ENCODE data around the gene SRCIN1.

The SRCIN1 gene

GRCh38 chr17:38619937-38620550 lies 14.3 kb upstream of the SRCIN1 start:
- H3K79me2 ChIP-seq (ENCODE audit: control insufficient read depth, low read length) = no peaks in the 10 kb centered on the region
- no peak for TF ChIP-seq EZH2phosphoT487 (IDR thresholded peaks at IDR 0.05; ENCODE audit: borderline replicate concordance, low read length)
- TF ChIP-seq, protein P1, sequence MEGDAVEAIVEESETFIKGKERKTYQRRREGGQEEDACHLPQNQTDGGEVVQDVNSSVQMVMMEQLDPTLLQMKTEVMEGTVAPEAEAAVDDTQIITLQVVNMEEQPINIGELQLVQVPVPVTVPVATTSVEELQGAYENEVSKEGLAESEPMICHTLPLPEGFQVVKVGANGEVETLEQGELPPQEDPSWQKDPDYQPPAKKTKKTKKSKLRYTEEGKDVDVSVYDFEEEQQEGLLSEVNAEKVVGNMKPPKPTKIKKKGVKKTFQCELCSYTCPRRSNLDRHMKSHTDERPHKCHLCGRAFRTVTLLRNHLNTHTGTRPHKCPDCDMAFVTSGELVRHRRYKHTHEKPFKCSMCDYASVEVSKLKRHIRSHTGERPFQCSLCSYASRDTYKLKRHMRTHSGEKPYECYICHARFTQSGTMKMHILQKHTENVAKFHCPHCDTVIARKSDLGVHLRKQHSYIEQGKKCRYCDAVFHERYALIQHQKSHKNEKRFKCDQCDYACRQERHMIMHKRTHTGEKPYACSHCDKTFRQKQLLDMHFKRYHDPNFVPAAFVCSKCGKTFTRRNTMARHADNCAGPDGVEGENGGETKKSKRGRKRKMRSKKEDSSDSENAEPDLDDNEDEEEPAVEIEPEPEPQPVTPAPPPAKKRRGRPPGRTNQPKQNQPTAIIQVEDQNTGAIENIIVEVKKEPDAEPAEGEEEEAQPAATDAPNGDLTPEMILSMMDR (IDR thresholded peaks at IDR 0.05; ENCODE audit: low read depth, low read length, poor library complexity, severe bottlenecking) = no peak
- no peaks in the 10 kb centered on the region for H3K9me2 ChIP-seq (replicated peaks; ENCODE audit: control insufficient read depth, low read length)
- H4K20me1 ChIP-seq (ENCODE audit: control insufficient read depth, insufficient read depth, low read depth, low read length) = no peaks in the 10 kb centered on the region
- no peaks in the 10 kb centered on the region for H3K9me3 ChIP-seq (ENCODE audit: control insufficient read depth, insufficient read depth, low read length)
- no peak overlapping the region for H3K4me2 ChIP-seq (ENCODE audit: low read length)
- H3K4me3 ChIP-seq (ENCODE audit: low read length) = no peak overlapping the region
- H3K36me3 ChIP-seq (ENCODE audit: control insufficient read depth, low read length) = no peaks in the 10 kb centered on the region
- peaks cover 11% of the 10 kb centered on the region for H3F3A ChIP-seq (ENCODE audit: control insufficient read depth, insufficient read depth)
- peaks cover 39% of the 10 kb centered on the region for H3K4me1 ChIP-seq (ENCODE audit: control insufficient read depth, low read length)
- H3K27me3 ChIP-seq (ENCODE audit: control insufficient read depth, low read length) = no peaks in the 10 kb centered on the region
- H3K27ac ChIP-seq (ENCODE audit: low read depth, low read length) = no peak overlapping the region

- H3K9me2 ChIP-seq (replicated peaks; ENCODE audit: control insufficient read depth, low read length) = no peaks in the 10 kb centered on the region
- H3F3A ChIP-seq (ENCODE audit: control insufficient read depth, insufficient read depth) = peaks cover 9% of the 10 kb centered on the region
Observed at GRCh38 chr17:38619451-38619795, 13.7 kb upstream of the SRCIN1 start.

GRCh38 chr17:38617967-38618760 lies 12.4 kb upstream of the SRCIN1 start:
- no peak for TF ChIP-seq EZH2phosphoT487 (IDR thresholded peaks at IDR 0.05; ENCODE audit: borderline replicate concordance, low read length)
- TF ChIP-seq, protein P1 (IDR thresholded peaks at IDR 0.05; ENCODE audit: low read depth, low read length, poor library complexity, severe bottlenecking) = no peak
- Histone ChIP-seq H3K9me3 (ENCODE audit: control insufficient read depth, insufficient read depth, low read length) (no peaks in the 10 kb centered on the region), H3K27me3 (ENCODE audit: control insufficient read depth, low read length) (no peaks in the 10 kb centered on the region), H3K79me2 (ENCODE audit: control insufficient read depth, low read length) (no peaks in the 10 kb centered on the region), H3K36me3 (ENCODE audit: control insufficient read depth, low read length) (no peaks in the 10 kb centered on the region), H4K20me1 (ENCODE audit: control insufficient read depth, insufficient read depth, low read depth, low read length) (no peaks in the 10 kb centered on the region), H3K27ac (ENCODE audit: low read depth, low read length) (no peak overlapping the region), H3K9me2 (replicated peaks; ENCODE audit: control insufficient read depth, low read length) (no peaks in the 10 kb centered on the region), H3F3A (ENCODE audit: control insufficient read depth, insufficient read depth) (peaks cover 9% of the 10 kb centered on the region), H3K4me2 (ENCODE audit: low read length) (no peak overlapping the region), H3K4me3 (ENCODE audit: low read length) (no peak overlapping the region), H3K4me1 (ENCODE audit: control insufficient read depth, low read length) (peaks cover 34% of the 10 kb centered on the region)

More at GRCh38 chr17:38619451-38619795, 13.7 kb upstream of the SRCIN1 start:
- no peaks in the 10 kb centered on the region for H3K36me3 ChIP-seq (ENCODE audit: control insufficient read depth, low read length)
- H3K4me3 ChIP-seq (ENCODE audit: low read length) = no peak overlapping the region
- no peaks in the 10 kb centered on the region for H3K27me3 ChIP-seq (ENCODE audit: control insufficient read depth, low read length)
- no peaks in the 10 kb centered on the region for H3K79me2 ChIP-seq (ENCODE audit: control insufficient read depth, low read length)
- TF ChIP-seq, protein P1 (IDR thresholded peaks at IDR 0.05; ENCODE audit: low read depth, low read length, poor library complexity, severe bottlenecking) = no peak
- no peak for TF ChIP-seq EZH2phosphoT487 (IDR thresholded peaks at IDR 0.05; ENCODE audit: borderline replicate concordance, low read length)
- no peak overlapping the region for H3K27ac ChIP-seq (ENCODE audit: low read depth, low read length)
- H3K4me1 ChIP-seq (ENCODE audit: control insufficient read depth, low read length) = peaks cover 33% of the 10 kb centered on the region
- no peak overlapping the region for H3K4me2 ChIP-seq (ENCODE audit: low read length)
- no peaks in the 10 kb centered on the region for H3K9me3 ChIP-seq (ENCODE audit: control insufficient read depth, insufficient read depth, low read length)
- H4K20me1 ChIP-seq (ENCODE audit: control insufficient read depth, insufficient read depth, low read depth, low read length) = no peaks in the 10 kb centered on the region

All from DOHH2 (cell line).